ENCODE measurements around the gene RNU2-1. TPM values are rescaled to one million over a fixed set of nuclear protein-coding genes. Genes with fewer than 3 reads are reported as not detected.
A peak's percentile ranks its signal among the peaks of the same experiment; 100 is the strongest.
"Not testable (repeated sequence)": the region's sequence is repeated elsewhere in the genome, so short reads cannot be mapped to it uniquely, and the experiment has no call there.

Gene RNU2-1
- total RNA-seq, 1 experiment from 2014 or later: 5,045 TPM

DNA sequence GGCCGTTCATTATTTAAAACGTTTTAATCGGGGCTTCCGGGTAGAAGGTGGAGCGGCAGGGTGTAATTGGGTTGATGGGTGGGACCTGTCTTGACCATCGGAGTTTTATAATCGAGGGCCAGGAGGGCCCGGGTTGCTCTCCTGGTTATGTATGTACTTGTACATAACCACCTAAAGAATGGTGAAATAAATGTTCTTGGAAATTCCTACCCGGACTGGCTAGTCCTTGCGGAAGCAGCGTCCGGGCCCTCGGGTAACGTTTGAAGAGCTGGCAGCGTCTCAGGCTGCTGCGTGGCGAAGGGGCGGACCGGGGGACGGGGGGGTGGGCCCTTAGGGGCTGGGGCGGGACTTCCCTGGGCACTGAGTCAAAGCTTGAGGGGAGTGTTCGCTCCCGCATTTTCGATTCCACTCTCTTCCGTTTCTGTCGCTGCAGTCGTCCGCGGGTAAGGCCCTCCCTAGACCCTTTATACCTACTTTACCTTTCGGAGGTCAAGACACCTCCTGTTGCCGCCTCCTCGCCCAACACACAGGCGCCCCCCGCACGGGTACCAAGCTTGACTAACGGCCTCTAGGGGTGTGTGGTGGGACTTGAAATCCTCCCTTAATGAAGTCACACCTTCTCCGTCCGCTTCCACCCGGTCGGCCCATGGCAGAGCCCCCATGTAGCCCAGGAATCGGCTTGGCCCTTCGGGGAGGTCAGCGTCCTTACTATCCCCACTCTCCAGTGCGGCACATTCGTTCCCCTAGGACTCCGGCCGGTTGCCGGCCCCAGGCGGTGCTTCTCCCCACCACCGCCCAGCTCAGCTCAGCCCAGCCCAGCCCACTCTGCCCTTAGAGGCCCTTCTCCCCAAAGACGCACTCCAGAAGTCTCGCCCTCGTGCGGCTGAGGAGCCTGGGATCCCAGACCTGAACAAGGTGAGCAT lies 22.0 kb downstream of the RNU2-1 start, which contains the start of gene TMEM106A:
Gene TMEM106A, plus strand, starts transcription at position 396 of the 923 bp plus-strand sequence. CDS start 1,167 bp downstream, outside the sequence.
- no TSS peak for BruUV-seq (replicated peaks)
- no peak for TF ChIP-seq CTCF (IDR thresholded peaks at IDR 0.05; ENCODE audit: unreplicated experiment)
- no peaks in the 10 kb centered on the region for H3K27me3 Mint-ChIP-seq (ENCODE audit: unreplicated experiment)
- no peak for DNase-seq
- no peak within 1 kb of the TSS for H3K4me3 Mint-ChIP-seq (ENCODE audit: low read depth, unreplicated experiment)
- intact Hi-C loops (cut with micrococcal nuclease; ENCODE audit: unreplicated experiment): no loop called here
- CTCF ChIA-PET: no interaction called here
- no peak within 1 kb of the TSS for H3K27ac Mint-ChIP-seq (ENCODE audit: unreplicated experiment)
- no peaks in the 10 kb centered on the region for H3K4me1 Mint-ChIP-seq (ENCODE audit: low read depth, unreplicated experiment)
- H3K36me3 Mint-ChIP-seq (ENCODE audit: insufficient read depth, unreplicated experiment): peaks cover 62% of the 10 kb centered on the region
- H3K9me3 Mint-ChIP-seq (ENCODE audit: low read depth, unreplicated experiment): no peaks in the 10 kb centered on the region

DNA sequence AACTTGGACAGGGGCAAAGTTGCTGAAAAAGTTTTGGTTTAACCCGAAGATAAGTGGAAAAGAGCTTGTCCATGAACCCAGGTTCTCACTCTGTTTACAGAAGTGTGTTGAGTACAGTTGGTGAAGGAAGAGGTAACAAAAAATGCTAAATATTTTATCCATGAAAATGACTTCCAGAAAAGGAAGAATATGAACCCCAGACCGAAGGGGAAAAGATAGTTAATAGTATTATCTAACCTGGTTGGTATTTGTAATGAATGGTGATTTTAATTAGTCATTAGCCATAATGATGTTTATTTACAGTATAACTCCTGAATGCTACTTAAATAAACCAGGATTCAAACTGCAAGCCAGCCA lies 22.7 kb downstream of the RNU2-1 start:
- H3K27ac Mint-ChIP-seq (ENCODE audit: unreplicated experiment): no peak overlapping the region
- H3K4me1 Mint-ChIP-seq (ENCODE audit: low read depth, unreplicated experiment): no peaks in the 10 kb centered on the region
- CTCF ChIA-PET: no interaction called here
- intact Hi-C loops (cut with micrococcal nuclease; ENCODE audit: unreplicated experiment): no loop called here
- no peak for DNase-seq
- no peaks in the 10 kb centered on the region for H3K9me3 Mint-ChIP-seq (ENCODE audit: low read depth, unreplicated experiment)
- no peak for TF ChIP-seq CTCF (IDR thresholded peaks at IDR 0.05; ENCODE audit: unreplicated experiment)
- TSS peak; percentile 71 for BruUV-seq (replicated peaks)
- no peak overlapping the region for H3K4me3 Mint-ChIP-seq (ENCODE audit: low read depth, unreplicated experiment)
- H3K27me3 Mint-ChIP-seq (ENCODE audit: unreplicated experiment): no peaks in the 10 kb centered on the region
- peaks cover 64% of the 10 kb centered on the region for H3K36me3 Mint-ChIP-seq (ENCODE audit: insufficient read depth, unreplicated experiment)

DNA sequence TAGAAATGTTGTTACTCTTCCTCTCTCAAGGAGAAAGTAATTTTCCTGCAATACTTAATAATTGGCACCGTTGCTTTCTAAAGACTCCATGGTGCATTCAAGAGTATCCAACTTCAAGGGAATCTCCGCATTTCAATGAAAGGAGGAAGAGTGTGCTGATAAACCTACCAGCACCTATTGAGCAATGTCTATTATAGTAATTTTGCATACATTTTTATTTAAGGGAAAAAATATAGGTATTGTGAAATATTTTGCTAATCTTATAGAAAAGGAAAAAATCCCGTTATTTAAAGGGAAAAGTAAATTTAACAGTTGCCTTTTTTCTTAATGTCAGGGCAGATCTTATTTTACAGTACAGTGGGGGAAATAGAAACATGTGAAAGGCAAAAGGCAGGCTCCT lies 23.2 kb downstream of the RNU2-1 start:
- no peaks in the 10 kb centered on the region for H3K4me1 Mint-ChIP-seq (ENCODE audit: low read depth, unreplicated experiment)
- no peak for DNase-seq
- no peak for TF ChIP-seq CTCF (IDR thresholded peaks at IDR 0.05; ENCODE audit: unreplicated experiment)
- H3K9me3 Mint-ChIP-seq (ENCODE audit: low read depth, unreplicated experiment): no peaks in the 10 kb centered on the region
- no peak overlapping the region for H3K4me3 Mint-ChIP-seq (ENCODE audit: low read depth, unreplicated experiment)
- no TSS peak for BruUV-seq (replicated peaks)
- H3K27ac Mint-ChIP-seq (ENCODE audit: unreplicated experiment): no peak overlapping the region
- H3K36me3 Mint-ChIP-seq (ENCODE audit: insufficient read depth, unreplicated experiment): peaks cover 64% of the 10 kb centered on the region
- intact Hi-C loops (cut with micrococcal nuclease; ENCODE audit: unreplicated experiment): no loop called here
- CTCF ChIA-PET: no interaction called here
- no peaks in the 10 kb centered on the region for H3K27me3 Mint-ChIP-seq (ENCODE audit: unreplicated experiment)

GRCh38 chr17:43203013-43203412 lies 30.8 kb downstream of the RNU2-1 start:
- H3K4me1 Mint-ChIP-seq (ENCODE audit: low read depth, unreplicated experiment); intact Hi-C loops (cut with micrococcal nuclease; ENCODE audit: unreplicated experiment); H3K27me3 Mint-ChIP-seq (ENCODE audit: unreplicated experiment); DNase-seq; H3K27ac Mint-ChIP-seq (ENCODE audit: unreplicated experiment); H3K9me3 Mint-ChIP-seq (ENCODE audit: low read depth, unreplicated experiment); BruUV-seq (replicated peaks); H3K4me3 Mint-ChIP-seq (ENCODE audit: low read depth, unreplicated experiment): not testable (repeated sequence)
- H3K36me3 Mint-ChIP-seq (ENCODE audit: insufficient read depth, unreplicated experiment): peaks cover 92% of the 10 kb centered on the region
- CTCF ChIA-PET: interaction anchor here (0.6 to 0.7 kb wide), 2 partner anchors 99 to 193 kb away, joined by 3 read pairs; no protein-coding TSS in a partner anchor

- H3K4me3 Mint-ChIP-seq (ENCODE audit: low read depth, unreplicated experiment): no peak overlapping the region
- H3K4me1 Mint-ChIP-seq (ENCODE audit: low read depth, unreplicated experiment): no peaks in the 10 kb centered on the region
- no peak for DNase-seq
- H3K27me3 Mint-ChIP-seq (ENCODE audit: unreplicated experiment): no peaks in the 10 kb centered on the region
- intact Hi-C loops (cut with micrococcal nuclease; ENCODE audit: unreplicated experiment): no loop called here
- no TSS peak for BruUV-seq (replicated peaks)
- no peak overlapping the region for H3K27ac Mint-ChIP-seq (ENCODE audit: unreplicated experiment)
- CTCF ChIA-PET: interaction anchor here (0.6 to 1.0 kb wide), 3 partner anchors 109 to 874 kb away, joined by 3 read pairs; no protein-coding TSS in a partner anchor
- no peaks in the 10 kb centered on the region for H3K9me3 Mint-ChIP-seq (ENCODE audit: low read depth, unreplicated experiment)
- no peak for TF ChIP-seq CTCF (IDR thresholded peaks at IDR 0.05; ENCODE audit: unreplicated experiment)
- peaks cover 94% of the 10 kb centered on the region for H3K36me3 Mint-ChIP-seq (ENCODE audit: insufficient read depth, unreplicated experiment)
Observed at GRCh38 chr17:43200127-43200526, 33.6 kb downstream of the RNU2-1 start.
